Islet of Langerhans (tissue), 1 donor: Measurements from ENCODE around the gene CCDC92.

Experiments used
- FAIRE-seq: peaks from one replicate; lab custom pipeline; 2011; peaks lifted over from hg19 to GRCh38; lab: Jason Lieb, UNC

The CCDC92 gene, protein sequence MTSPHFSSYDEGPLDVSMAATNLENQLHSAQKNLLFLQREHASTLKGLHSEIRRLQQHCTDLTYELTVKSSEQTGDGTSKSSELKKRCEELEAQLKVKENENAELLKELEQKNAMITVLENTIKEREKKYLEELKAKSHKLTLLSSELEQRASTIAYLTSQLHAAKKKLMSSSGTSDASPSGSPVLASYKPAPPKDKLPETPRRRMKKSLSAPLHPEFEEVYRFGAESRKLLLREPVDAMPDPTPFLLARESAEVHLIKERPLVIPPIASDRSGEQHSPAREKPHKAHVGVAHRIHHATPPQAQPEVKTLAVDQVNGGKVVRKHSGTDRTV

DNA sequence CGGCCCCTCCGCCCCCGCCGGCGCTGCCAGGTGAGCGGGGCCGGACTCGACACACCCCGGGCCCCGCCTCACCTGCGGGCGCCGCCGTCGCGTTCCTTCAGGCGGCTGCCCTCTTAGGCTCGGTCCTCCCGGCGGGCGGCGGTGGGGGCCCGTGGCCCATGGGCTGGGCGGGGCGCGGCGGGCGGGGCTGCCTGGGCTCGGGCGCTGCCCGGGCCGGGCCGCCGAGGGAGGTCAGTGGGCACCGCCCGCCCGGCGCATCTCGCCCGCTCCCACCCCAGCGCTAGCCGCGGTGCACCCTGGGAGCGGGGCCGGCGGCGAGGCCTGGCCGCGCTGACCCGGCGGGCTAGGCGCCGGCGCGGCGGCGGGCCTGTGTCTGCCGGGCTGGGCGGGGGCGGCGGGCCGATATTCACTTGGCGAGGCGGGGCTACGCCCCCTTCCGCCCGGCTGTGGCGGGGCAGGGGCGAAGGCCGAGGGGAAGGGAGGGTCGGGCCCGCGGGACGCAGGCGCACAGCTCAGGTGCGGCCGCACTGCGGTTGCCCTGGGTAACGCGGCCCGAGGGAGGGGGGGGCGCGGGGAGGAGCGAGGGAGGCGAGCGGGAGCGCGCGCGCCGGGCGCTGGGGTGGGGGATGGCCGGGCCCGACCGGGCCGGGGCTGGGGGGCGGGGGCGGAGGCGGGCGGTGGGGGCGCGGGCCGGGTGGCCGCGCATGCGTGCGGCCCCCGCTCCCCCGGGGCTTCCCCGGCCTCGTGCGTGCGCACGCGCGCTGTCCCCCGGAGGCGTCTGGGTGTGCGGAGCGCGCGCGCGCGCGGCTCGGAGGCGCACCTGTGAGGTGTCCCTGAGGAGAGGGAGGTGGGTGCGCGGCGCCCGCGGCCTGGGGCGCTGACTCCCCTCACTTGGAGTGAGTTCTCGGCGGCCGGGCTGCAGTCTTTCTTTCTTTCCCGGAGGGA lies at the start of gene CCDC92, which contains the start of gene ZNF664:
TSS of gene CCDC92 (minus strand) at position 375 of the 945 bp plus-strand sequence. CDS start 28,526 bp downstream, outside the sequence.
TSS of gene ZNF664 (plus strand) at position 759 of the 945 bp plus-strand sequence. CDS start 38,930 bp downstream, outside the sequence.
- no peak for FAIRE-seq

DNA sequence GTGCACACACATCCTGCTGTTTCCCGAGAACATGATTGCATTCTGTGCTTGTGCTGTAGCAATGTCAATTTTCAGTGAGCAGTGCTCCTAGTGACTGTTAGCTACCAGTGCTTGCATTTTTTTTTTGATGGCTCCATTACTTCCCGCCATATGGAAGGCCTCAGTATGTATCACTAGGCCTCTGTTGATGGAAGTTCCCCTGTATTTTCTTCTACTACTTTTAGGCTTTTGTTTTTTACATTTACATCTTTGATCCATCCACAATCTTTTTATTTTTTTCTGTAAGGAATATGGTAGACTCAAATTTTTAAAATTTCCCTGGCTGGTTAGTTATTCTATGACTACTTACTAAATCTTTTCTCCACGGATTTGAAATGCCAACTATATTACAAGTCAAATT lies 49.5 kb upstream of the CCDC92 start:
- FAIRE-seq, result no peak

DNA sequence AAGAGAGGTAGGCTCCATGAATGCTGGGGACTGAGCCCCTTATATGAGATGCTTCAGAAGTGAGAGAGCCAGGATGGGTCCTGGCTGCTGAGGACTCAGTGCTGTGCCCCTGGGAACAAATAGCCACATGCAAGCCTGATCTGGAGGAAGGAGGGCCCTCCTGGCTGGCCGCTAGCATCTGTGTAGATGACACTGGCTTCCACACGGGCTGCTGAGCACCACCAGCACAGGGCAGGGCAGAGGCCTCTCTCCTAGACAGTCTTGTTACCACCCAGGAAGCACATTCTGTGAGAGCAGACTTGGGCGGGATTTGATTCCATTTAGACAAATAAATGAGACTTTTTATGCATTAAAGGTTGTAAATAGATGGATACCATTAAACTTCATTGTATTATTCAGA lies 48.4 kb upstream of the CCDC92 start:
- FAIRE-seq, result no peak

DNA sequence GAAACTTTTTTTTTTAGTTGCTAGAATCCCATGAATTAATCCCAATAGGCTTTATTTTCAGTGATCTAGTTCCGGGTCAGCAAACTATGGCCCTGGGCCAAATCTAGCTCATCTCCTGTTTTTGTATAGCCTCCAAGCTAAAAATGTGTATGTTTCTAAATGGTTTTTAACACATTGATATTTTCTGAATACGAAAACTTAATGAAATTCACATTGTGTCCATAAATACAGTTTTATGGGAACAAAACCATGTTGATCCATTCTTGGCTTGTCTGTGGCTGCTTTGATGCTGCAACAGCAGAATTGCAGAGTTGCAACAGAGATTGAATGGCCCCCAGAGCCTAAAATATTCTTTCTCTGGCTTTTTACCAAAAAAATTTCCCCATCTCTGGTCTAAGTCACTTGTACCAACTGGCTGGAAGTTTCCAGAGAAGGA lies 47.9 kb upstream of the CCDC92 start:
- no peak for FAIRE-seq

DNA sequence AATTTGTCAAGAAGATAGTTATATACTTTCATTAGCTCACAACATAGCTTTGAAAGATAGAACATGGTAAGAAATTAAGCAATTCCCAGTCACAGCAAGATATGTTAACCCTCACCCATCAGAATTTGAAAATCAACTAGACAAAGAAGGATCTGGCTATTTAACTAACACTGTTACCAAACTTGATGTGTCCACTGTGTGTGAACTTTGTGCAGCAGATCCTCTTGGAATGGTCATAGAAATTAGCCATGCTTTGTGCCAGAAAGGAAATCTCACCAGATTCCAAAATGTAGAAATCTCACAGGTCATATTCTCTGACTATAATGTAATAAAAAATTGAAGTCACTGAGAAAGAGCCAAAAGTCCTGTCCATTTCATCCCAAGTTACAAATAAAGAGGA lies 46.5 kb upstream of the CCDC92 start:
- no peak for FAIRE-seq

DNA sequence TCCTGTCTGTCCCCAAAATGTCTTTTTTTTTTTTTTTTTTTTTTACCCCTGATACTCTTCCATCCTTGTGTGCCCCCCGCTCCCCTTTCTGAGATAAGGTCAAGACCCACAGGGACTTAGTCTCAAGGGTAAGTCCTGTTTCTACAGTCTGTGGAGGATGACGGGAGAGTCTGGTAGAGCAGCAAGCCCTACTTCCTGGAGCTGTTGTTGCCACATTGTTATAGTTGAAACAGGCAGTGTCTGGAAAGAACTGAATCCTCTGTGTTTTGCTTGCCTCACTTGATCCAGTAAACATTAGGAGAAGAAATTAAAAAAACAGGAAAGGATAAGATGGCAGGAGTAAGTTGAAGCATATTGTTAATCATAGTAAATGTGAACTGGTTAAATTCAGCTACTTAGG lies 45.9 kb upstream of the CCDC92 start:
- no peak for FAIRE-seq

DNA sequence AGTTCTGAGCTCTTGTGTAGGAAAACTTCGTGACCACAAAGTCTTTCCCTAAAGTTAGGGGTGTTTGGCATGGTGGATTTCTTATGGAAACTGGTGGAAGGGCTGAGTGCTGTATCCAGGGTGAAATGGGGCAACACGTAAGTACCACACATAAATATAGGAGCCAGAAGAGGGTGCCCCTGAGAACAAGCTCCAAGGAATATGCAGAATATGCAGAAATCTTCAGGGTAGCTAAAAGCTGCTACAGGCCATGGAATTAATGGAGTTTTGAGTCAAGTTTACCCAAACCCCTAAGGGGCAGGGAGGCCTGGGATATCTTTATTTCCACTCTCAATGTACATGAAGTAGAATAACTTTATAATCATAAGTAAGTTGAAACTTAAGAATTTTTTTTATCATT lies 44.4 kb upstream of the CCDC92 start:
- FAIRE-seq, result no peak

DNA sequence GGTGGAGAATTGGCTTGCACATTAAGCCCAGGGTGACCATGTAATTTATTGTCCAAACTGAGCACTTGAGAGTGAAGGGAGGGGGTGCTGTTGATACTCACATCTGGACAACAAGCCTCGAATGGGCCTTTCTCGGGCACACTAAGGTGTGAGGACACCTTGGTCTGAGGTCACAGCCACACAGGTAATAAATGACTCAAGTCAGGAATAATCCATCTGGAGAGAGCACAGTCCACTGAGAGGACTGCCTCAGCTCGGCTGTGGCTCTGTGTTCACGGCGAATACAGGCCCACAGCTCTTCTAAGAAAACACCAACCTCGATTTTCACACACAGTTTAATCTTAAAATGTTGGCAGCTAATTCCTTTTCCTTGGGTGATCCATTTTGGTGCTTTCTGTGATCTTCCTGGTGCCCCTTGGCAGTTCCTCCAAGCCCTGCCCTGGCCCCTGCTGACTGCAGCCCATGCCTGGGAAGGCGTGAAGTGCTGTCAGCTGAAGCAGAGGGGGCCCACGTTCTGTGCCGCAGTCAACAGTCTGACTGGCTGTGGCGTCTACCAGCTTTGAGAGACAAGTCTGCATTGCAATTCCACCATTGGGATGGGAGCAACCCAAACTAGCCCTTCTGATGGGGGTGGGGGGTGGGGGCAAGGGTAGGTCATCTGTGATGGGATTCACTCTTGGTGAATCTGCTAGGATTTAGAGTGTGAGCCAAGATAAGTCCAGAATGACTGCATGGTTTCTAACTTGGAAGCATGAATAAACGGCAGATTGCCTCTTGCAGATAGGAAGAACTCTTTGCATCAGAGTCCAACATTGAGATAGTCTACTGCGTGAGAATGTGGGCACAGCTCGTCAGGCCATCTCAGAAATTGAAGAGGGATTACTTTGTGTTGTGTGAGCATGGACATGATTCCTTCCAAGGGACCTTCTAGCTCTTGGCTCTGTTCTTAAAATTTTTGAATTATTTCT lies 43.1 kb upstream of the CCDC92 start:
- no peak for FAIRE-seq

DNA sequence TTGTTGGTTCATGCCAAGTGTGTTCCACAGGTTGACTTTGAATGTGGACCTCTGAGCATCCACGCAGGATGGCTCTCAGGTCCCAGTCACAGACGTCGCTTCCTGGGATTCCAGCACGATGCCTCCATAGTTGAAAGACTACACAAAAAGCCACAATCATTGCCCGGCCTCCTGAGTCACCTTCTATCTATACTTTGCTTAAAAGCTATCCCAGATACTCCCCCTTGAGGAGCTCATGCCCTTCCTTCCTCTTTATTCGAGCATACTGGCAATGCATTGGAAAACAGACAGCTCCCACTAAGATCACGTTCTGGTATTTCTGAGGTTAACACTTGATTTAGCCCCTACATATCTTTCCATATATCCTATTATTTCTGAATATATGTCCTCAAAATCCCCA lies 40.4 kb upstream of the CCDC92 start:
- no peak for FAIRE-seq

DNA sequence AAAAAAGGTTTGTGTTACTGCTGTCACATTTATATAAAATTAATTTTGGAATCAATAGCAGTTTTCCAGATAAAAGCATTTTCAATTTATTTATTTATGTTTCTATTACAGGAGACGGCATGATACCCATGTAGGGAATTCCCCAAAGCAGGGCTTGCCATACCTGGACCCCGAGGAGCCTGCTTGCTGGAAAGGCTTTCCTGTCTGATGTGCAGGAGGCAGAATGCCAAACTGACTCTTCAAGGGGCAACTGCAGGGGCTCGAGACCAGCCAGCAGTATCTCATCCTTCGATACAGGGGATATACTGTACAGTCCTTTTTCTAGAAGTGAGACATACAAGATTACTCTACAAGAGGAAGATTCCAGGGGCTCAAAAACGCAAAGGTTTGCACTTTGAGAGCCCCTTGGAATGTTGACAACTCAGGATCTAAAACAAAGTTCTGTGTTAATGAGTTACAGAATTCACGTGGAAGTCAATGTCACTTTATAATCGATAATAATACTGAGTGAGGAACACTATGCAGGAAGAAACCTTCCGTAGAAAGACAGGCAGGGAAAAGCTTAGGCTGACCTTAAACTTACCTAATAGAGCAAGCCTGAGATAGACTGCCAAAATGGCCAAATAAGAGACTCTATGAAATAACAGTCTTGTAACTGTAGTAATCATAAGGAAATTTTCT lies 38.9 kb upstream of the CCDC92 start:
- FAIRE-seq, result no peak

DNA sequence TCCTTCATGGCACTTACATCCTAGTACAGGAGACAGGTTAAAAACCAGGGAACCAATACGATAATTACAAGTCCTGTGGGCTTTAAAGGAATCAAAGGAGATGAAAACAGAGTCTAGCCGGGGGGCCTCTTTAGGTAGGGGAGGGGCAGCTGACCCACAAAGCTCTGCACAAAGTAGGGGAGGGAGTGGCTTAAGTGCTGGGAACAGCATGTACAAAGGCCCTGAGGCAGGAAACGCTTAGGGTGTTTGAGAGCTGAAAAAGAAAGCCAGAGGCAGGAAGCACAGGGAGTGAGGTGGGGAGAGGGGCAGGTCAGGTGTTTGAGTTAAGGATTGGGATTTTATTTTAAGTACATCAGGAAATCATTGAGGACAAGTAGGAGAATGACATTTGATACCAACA lies 38.1 kb upstream of the CCDC92 start:
- no peak for FAIRE-seq

DNA sequence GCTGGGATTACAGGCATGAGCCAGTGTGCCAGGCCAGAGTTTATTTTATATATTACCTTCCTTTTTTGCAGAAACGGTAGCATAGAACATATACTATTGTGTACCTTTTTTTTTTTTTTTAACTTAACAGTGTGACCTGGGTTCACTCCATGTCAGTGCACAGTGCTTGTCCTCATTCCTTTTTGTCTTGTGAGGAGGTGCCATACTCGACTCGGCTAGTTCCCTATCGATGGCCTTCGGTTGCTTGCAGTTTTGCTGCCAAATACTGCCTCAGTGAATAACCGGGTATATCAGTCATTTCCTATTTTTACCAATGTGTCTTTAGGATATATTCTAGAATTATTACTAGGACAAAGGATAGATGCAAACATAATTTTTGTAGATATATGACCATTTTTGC lies 37.1 kb upstream of the CCDC92 start:
- FAIRE-seq, result no peak

DNA sequence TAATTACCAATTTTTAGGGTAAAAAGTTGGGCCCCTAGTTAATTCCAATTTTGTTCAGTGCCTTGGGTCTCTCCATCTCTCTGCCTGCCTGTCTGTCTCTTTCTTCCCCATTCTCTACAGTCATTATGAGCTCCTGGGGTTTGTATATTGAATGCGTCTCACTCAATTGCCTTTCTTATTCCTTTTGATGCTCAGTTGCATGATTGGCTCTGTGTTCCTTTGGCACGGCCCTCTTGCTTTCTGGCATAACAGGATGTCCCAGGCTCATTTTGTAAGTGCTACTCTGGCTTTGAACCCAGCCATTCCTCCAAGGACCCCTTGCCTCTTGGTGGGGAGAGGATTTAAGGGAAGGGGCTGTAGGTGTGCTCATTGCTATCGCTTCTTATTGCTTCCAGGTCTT lies 36.0 kb upstream of the CCDC92 start:
- FAIRE-seq, result no peak

DNA sequence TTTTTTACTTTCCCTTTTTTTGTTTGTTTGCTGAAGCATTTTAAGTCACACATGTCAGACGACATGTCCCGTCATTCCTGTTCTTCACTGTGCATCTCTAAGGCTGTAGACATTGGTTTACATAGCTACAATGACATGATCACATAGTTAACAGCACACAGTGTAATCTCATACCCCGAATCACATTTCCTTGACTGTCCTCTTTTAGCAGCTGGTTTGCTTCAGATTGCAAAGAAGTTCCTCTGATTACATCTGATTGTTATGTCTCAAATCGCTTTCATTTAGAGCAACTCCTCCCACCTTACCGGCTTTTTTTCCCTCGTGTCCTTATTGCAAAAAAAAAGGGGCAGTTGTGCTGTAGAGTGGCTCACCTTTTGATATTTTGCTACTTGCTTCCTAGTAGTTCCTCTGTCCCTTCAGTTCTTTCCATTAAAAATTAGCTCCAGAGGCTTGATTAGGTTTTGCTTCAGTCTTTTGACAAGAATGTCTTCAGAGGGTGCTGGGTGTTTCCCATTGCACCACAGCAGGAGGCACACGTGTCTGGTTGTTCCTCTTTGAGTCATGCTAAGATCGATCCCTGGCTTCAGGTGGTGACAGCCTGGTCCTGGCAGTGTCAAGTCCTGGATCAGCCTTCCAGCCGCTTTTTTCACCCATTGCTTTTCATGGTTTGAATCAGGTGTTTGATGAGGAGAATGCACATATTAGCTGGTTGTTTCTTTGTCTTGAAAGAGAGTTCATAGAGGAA lies 35.4 kb upstream of the CCDC92 start:
- no peak for FAIRE-seq

DNA sequence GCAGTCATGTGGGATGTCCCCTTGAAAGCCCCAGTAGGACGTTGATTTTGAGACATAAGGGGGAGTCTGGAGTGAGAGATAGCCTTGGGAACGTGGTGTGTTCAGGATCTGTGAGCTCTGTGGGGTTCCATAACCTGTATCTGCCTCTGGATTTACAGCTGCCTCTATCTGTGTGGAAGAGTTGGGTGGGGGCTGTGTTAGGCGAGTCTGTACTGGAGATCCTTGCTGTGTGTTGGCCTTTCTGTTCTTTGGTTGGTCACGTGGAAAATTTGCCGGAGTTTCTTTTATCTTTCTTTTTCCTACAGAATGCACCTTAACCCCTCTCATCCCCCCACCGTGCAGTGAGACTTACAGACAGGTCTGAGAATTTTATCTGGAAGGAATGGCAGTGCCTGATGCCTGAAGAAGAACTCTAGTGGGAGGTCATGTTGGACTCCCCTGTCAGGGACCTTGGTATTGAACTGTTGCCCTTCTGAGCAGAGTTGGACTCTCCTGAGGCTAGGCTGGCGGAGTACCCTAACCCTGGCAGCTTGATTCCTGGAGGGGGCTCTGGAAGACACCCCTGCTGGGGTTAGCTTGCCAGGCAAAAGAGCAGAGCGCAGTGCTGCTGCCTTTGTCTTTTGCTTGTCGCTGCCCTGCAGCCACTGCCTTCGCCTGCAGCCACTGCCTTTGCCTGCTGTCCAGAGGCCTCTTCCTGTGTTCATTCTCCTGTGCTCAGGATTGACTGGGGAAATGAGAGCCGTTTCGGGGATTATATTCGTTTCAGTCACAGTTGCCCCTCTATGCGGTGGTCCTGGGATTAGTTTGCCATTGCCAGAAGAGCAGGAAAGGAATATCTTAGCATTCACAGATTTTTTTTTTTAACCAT lies 34.4 kb upstream of the CCDC92 start:
- no peak for FAIRE-seq

DNA sequence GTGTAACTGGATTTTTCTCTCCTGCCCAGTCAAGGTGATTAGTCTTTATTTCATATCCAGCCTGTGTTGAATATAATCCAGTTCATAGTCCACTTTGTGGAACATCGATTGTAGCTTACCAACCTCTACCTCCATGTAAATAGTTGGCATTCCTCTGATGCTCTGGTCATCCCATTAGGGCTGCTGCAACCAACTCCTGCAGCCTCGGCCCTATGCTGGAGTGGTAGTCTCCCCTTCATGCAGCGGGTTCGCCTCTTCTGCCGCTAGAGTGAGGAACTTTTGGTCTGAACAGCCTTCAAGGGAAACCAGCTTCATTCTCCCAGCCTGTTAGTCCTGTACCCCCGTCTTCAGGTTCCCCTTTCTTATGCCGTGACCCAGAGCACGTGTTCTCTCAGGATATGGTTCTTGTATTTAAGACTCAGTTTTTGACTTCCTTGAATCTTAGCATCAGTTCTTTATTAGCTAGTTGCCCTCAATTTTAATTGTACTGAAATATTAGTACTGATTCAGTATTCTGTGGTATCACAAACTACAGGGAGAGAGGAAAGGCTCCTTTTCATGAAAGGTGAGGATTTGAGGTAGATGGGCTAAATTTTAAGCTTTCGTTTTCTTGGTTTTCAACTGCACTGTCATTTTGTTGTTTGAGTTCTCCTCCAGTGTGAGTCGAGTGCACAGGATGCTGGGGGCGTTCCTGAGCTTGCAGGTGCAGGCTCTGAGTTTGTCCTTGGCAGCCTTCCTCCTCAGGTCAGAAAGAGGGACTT lies 33.6 kb upstream of the CCDC92 start:
- FAIRE-seq, result no peak

DNA sequence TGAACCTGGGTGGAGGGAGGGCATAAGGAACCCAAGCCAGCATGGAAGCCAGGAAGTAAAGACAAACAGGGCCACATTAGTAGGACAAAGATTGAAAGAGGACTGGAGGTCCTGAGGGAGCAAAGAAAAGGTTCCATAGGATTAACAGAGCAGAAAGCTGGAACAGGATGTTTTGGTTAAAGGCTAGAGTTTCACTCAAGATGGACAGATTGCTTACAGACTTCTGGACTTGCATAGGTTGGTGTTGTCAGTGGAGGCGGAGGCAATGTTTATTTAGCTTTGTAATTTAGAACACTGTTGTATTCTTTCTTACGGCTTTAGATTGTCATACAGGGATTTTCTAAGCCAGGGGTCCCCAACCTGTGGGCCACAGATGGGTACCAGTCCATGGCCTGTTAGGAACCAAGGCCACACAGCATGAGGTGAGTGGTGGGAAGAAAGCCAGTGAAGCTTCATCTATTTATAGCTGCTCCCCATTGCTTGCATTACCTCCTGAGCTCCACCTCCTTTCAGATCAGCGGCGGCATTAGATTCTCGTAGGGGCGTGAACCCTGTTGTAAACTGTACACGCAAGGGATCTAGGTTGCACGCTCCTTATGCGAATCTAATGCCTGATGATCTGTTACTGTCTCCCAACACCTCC lies 31.7 kb upstream of the CCDC92 start:
- FAIRE-seq, result no peak

DNA sequence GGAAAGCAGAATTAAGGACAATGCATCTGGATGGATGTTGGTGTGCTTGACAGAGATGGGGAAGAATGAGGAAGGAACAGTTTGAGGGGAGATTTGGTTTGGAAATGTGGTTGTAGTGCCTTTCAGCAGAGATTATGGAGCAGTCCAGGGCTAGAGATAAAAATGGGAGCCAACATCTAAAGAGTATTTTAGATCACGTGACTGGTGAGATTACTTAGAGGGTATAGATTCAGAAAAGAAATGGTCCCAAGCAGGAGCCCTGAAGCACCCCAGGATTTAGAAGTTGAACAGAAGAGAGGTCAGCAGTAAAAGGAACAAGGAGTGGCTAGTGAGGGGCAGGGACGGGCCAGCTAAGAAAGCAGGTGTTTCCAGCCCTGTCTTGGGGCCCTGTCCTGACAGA lies 30.0 kb upstream of the CCDC92 start:
- no peak for FAIRE-seq
